ENCODE measurements around the gene SLC35B1.
A peak's percentile ranks its signal among the peaks of the same experiment; 100 is the strongest.
"Not testable (repeated sequence)": the region's sequence is repeated elsewhere in the genome, so short reads cannot be mapped to it uniquely, and the experiment has no call there.

Gene SLC35B1

DNA sequence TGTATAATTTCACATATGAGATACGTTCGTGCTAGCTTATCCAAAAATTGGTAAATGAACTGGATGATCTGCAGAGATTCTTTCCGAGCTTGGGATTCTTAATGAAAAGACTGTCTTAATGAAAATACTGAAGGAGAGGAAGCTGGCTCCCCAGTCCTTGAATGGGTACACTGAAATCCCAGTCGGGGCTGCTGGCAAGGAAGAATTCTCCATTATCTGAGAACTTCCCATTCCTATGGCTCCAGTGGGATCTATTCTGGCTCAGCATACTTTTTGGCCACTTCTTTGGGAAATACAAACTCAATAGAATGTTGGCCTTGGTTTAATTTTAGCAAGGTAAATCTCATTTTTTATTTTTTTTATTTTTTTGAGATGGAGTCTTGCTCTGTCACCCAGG lies 23.7 kb upstream of the SLC35B1 start:
- DNase-seq, result no peak

DNA sequence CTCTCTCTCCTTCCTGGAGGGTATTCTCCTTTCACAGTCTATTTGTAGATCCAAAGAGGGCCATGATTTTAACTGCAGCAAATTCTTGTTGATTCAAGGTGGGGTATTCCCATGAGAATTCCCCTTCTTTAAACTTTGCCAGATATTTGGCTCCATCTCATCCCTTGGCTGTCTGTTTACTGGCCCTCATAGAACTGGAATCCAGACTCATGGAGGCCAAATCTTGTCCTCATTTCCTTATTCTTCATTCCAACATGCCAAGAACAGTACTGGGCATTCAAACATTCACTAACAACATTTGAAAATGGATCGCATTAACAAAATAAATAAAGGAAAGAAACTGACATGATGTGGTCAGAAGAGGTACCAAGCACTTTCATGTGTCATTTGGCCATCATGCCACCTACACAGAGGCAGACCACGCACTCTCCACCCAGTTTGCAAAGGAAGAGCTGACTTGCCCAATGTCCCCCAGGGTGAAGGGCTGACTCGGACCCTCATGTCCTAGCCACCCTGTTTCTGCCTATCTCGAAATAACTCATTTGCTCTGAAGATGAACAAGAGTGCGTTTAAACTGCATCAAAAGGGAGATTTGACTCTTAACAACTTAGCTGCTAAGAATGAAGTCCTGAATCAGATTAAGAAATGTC lies 23.1 kb upstream of the SLC35B1 start:
- DNase-seq, result no peak

DNA sequence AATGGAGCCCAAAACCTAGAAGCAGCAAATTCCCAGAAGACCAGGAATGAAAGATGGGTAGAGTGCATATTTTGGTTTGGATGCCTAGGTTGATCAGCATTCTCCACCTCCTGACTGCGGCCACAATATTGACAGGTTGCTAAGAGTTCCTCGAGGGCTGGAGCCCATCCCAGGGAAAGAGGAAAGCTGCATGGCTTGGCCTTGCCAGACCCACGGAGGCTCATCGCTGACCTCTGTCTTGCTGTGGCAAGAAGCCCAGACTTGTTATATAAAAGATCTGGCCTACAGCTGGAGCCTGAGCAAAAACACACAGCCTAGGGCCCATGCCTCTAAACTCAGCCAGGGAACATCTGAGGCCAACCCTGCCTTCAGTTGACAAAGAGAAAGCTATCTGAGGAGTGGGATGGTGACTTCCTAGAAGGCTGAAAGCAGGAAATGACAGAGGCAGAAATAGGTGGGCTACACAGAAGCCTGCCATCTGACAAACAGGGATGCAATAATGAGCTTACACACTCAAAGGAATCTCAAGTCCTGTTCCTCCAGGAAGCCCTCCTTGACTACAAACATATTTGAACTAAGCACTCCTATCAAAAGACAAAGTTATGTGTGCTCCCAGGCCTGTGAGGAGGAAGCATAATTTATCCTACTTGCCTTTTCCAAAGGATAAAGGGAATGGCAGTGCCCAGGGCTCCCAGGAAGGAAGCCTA lies 22.5 kb upstream of the SLC35B1 start:
- no peak for DNase-seq

DNA sequence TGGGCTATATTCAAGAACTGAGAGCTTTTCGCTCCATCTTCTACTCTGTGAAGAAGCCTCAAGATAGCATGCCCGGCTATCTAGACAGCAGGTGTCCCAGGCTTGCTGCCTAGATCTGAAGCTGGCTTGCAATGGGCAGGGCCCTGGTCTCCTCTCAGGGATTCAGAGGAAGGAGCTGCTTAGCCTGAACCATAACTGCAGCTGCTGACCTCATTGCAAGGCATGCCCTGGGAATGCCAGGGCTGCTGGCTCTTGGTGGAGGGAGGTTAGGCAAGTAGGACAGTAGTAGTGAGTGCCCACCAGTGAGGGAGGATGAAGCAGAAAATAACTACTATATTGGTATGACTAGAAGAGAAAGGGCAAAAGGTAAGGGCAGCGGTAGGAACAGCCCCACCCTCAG lies 21.3 kb upstream of the SLC35B1 start:
- DNase-seq, result no peak

GRCh38 chr17:49728425-49728824 lies 20.7 kb upstream of the SLC35B1 start:
- no peak for DNase-seq

GRCh38 chr17:49727380-49727779 lies 19.6 kb upstream of the SLC35B1 start:
- no peak for DNase-seq

DNA sequence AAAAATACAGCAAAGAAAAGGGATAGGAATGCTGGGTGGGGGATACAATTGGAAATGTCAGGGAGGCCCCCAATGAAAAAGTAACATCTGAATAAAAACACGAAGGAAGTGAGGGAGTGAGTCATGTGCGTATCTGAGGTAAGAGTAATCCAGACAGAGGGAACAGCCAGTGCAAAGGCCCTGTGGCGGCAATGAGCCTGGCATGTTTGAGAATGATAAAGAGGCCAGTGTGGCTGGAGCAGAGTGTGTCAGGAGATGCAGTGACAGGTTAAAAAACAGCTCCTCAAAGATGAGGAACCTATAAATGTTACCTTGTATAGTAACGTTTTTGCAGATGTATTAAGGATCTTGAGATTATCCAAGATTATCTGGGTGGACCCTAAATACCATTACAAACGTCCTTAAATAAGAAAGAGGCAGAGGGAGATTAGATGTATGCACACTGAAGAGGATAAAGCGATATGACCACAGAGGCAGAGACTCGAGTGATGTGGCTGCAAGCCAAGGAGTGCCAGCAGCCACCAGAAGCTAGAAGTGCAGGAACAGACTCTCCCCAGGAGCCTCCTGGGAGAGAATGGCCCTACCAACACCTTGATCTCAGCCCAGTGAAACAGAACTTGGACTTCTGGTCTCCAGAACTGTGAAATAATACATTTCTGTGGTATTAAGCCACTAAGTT lies 17.8 kb upstream of the SLC35B1 start:
- DNase-seq, result no peak

DNA sequence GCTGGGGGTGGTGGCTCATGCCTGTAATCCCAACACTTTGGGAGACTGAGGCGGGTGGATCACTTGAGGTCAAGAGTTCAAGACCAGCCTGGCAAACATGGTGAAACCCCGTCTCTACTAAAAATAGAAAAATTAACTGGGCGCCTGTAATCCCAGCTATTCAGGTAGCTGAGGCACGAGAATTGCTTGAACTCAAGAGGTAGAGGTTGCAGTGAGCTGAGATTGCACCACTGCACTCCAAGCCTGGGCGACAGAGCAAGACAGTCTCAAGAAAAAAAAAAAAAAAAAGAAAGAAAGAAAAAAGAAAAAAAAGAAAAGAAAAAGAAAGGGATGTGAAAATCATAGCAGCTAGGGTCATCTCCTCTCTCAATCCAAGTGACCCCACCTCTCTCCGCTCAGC lies 16.8 kb upstream of the SLC35B1 start:
- not testable (repeated sequence) for DNase-seq

DNA sequence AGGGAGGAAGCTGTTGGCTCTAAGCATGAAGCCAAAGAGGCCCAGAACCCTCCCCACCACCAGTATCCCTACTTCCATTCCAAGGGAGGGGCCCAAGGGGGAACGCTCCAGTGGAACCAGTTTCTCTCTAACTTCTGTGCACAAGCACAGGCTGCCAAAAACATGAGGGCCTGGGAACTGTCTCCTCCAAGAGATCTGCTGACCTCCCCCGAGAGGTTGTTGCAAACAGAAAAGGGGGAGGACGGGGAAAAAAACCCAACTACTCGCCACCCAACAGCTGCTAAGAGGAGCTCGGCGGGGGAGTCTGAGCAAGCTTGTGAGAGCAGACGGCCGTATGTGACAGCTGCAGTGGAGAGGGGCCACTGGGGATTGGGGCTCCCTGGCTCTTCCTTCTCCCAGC lies 15.7 kb upstream of the SLC35B1 start:
- DNase-seq, result no peak

DNA sequence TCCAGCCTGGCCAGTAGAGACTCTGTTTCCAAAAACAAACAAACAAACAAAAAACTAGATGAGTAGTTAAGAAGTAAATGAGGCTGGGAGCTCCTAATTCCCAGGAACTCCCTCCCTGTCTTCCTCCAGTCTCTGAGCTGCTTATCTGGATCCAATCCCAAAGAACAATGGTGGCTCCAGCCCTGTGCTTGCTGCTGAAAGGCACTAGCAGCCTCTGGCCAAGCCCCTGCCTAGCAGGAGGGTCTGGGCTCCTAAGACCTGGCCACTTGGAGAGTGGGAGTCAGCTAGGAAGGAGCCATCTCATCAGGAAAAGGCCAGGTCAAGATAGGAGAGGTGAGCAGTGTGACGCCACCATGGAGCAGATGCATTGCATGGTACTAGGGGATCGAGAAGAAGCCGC lies 14.3 kb upstream of the SLC35B1 start:
- no peak for DNase-seq

DNA sequence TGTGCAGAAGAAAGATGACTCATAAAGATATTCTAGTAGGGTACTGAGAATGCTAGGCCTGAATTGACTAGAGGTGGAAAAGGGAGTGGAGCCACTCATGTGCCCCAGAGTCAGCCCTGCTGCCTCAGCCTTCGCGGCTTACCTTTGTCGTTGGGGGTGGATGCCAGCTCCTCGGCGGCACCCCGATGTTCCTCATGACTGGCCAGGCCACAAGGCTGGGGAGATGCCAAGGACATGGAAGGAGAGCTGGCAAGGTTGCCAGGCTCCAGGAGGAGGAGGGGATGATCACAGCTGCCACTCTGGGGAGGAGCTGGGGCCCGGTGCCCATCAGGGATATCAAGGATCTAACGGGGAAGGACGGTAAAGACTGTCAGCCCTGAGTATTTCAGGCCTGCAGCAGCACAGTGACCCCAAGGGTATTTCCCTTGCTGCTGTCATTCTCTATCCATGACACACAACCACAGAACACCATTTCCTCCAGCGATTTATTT lies 9.7 kb upstream of the SLC35B1 start:
- DNase-seq, result peak; percentile 45

- no peak for DNase-seq
These were observed 9.1 kb upstream of the SLC35B1 start for GRCh38 chr17:49716668-49717364.

DNA sequence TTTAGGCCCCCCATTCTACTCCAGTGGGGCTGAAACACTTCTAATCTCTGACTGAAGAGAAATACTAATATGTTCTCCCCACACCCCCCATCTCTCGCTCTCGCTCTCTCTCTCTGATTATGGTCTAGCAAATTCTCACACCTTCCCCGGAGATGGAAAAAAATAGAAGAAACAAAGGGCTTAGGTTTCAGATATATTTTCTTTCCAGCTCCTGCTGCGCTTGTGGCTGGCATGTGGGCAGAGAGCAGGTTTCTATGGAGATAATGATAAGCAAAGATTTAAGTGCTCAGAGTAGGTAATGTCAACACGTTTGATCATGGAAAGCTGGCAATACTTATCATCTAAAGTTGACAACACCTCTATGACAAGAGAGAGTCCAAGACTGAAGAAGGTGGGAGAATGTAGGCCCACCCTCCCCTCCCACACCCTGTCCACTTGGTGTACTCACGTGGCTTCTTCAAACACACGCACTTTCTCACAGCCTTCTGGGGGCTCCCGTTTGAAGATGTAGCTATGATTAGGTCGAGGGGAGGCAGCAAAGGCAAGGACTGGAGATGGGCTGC lies 8.0 kb upstream of the SLC35B1 start:
- DNase-seq, result peak; percentile 58

DNA sequence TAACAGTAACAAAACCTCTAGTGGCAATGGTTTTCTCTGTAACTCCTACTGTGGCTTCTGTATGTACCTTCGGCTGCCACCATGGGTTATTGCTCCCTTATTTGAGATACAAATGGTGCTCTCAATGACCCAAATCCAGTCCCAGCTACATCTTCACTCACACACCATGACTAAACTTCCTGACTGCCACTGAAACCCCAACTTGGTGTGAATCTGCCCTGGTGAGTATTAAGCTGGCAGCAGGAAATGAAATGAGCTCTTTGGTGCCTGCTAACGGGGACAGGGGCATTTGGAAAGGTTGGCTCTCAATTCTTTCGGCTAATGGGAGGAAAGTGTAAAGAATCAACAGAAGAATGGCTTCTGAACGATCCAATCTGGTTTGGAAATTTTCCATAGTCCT lies 7.5 kb upstream of the SLC35B1 start:
- DNase-seq, result peak; percentile 57

- peak; percentile 32 for DNase-seq
These were observed 885 bp upstream of the SLC35B1 start for GRCh38 chr17:49708515-49709183.

- peak; percentile 41 for DNase-seq
These were observed 537 bp downstream of the SLC35B1 start for GRCh38 chr17:49707246-49707607.

DNA sequence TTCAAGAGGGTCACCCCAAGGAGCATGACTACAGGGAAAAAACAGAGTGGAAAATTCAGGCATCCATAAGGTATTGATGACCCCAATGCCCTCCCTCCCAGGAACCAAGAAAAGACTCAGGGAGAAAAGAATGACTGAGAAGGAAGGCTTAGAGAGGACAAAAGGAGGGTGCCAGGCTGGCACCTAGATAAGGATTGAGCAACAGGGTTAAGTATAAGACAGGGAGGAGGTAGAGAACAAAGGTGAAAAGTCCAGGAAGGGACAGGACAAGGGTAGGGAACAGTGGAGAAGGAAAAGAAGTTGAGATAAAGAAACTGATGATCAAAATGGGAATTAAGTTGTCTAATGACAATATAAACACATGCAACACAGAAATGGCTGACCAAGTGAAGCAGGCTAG lies 2.5 kb downstream of the SLC35B1 start:
- no peak for DNase-seq

DNA sequence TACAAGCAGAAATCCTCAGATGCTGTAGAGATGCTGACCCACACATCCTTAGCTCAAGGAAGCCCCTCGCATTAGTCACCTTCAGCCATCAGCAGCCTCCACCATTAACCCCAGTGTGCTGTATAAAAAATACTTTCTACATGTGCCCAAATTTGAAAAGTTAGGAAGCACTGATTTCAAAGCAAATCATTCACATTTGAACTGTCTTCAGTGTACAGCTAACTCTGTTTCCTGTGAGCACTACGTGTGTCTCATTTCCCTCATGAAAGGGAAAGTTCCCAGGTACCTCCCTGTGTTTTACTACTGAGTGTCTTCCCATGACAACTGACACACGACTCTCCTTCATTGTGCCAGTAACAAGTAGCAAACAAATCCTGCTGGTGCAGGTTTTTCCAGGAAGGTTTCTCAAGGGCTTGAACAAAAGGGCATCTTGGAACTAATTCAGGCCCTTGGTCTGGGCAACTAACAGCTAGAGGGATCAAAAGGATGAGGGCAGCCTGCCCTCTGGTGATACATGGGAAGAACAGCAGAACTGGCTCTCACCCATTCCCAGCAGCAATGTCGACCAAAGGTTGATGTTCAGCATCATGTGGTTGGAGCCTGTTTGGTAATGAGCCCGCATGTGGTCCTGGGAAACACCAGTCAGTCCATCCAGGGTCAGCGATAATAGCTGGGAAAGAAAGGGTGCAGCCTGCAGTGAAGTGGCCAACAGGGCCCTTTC lies 4.0 kb downstream of the SLC35B1 start:
- peak; percentile 15 for DNase-seq

- no peak for DNase-seq
These were observed 6.8 kb downstream of the SLC35B1 start for GRCh38 chr17:49700960-49701359.

DNA sequence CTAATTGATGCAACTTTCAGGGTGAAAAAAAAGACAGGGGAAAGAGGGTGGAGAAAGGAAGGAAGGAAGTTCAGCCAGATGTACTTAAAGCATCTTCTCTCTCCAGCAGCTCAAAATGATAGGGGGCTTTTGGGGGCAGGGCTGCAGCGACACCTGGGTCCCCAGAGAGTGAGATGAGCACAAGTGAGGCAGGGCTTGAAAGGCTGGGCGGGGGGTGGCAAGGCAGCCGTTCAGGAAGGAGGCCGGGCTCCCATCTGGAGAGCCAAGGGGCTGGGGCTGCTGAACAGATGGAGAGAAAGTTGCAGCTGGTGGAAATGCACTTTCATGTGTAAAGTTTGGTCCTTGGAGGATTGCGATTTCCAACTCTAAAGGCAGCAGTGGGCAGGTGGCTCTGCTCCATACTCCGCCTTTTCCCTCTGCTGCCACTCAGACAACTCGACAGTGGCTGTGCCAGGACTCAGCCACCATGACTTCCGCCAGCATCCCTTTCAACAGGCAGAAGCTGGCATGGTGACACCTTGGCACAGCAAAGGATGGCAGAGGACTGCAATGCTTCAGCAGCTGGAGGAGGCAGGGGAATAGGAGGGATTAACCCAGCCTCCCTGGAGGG lies 7.7 kb downstream of the SLC35B1 start:
- no peak for DNase-seq

DNA sequence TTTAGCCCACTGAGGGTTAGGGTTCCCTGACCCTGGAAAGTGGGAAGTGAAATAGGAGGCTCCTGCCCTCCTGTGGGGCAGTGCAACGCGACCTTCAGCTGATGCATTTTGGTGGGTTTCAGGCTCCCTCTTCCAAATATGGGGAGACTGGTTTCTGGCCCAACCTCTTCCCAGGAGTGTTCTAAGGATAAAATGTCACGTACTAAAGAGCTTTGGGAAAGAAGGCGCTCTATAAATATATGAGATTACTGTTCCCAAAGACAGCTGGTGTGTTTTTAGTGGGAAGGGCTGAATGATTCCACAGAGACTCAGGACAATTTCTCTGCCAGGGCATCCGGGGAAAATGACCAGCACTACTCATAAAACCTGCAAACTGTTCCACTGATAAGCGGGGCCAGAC lies 9.8 kb downstream of the SLC35B1 start:
- no peak for DNase-seq

Measured in stimulated activated CD4-positive, alpha-beta T cell treated with anti-CD3 and anti-CD28 coated beads, Interleukin-4, amount 100 ng/mL, for 24 hours (primary cell).